ENCODE measurements around the gene ASF1B. TPM values are rescaled to one million over a fixed set of nuclear protein-coding genes. Genes with fewer than 3 reads are reported as not detected.

Gene ASF1B
- total and polyA plus RNA-seq, 4 experiments from 2014 or later = 1.8 to 3.0 (median 2.6) TPM

GRCh38 chr19:14116918-14117578 lies 19.3 kb downstream of the ASF1B start:
- H3K36me3 Mint-ChIP-seq = peaks cover 0 to 7% of the 10 kb centered on the region in 2 donors
- Histone ChIP-seq H3K4me3 (ENCODE audit: low read length in 2 of 2) (peak overlapping the region; percentile 30 to 57), H3K36me3 (ENCODE audit: insufficient read depth, low read length) (no peaks in the 10 kb centered on the region), H3K27ac (ENCODE audit: low read depth, low read length) (peak overlapping the region; percentile 44), H3K4me1 (ENCODE audit: insufficient read depth, low read length) (peaks cover 46% of the 10 kb centered on the region), H3K27me3 (ENCODE audit: insufficient read depth, low read length) (no peaks in the 10 kb centered on the region), H3K9me3 (ENCODE audit: control insufficient read depth in 1 of 2, low read length in 2 of 2) (no peaks in the 10 kb centered on the region)
- DNase-seq = peak in 2 of 5 donors; percentile 14 to 51
- CTCF ChIA-PET (ENCODE audit: partially characterized antibody) = interaction anchor here (1.0 kb wide), 1 partner anchor 20 kb away, joined by 3 read pairs; the partner anchor contains the start of gene ASF1B
- peaks cover 0 to 2% (median 0%) of the 10 kb centered on the region in 8 donors for H3K9me3 Mint-ChIP-seq
- intact Hi-C loops (cut with micrococcal nuclease) = loop anchor here (1.0 to 2.0 kb wide), 3 partner anchors 27 to 236 kb away; partner anchors contain the start of gene SAMD1
- H3K27ac Mint-ChIP-seq = peak overlapping the region; percentile 69 to 89 (median 88)
- no peaks in the 10 kb centered on the region for H3K27me3 Mint-ChIP-seq
- POLR2A ChIA-PET (ENCODE audit: partially characterized antibody) = interaction anchor here (0.6 to 4.8 kb wide), 20 partner anchors 14 to 330 kb away, joined by 3 to 40 read pairs (median 3); partner anchors contain the start of genes ADGRE5, ASF1B, IL27RA and MISP3
- peak overlapping the region; percentile 88 to 97 (median 91) for H3K4me3 Mint-ChIP-seq
- peaks cover 23 to 55% (median 39%) of the 10 kb centered on the region in 4 donors for H3K4me1 Mint-ChIP-seq

- Histone ChIP-seq H3K36me3 (ENCODE audit: insufficient read depth, low read length) (no peaks in the 10 kb centered on the region), H3K4me1 (ENCODE audit: insufficient read depth, low read length) (peaks cover 50% of the 10 kb centered on the region), H3K27me3 (ENCODE audit: insufficient read depth, low read length) (no peaks in the 10 kb centered on the region), H3K9me3 (ENCODE audit: control insufficient read depth in 1 of 2, low read length in 2 of 2) (no peaks in the 10 kb centered on the region), H3K4me3 (ENCODE audit: low read length in 2 of 2) (peak overlapping the region; percentile 30 to 57), H3K27ac (ENCODE audit: low read depth, low read length) (peak overlapping the region; percentile 8)
- Mint-ChIP-seq H3K27ac (peak overlapping the region; percentile 69 to 89 (median 88)), H3K36me3 (peaks cover 0 to 7% of the 10 kb centered on the region in 2 donors), H3K27me3 (no peaks in the 10 kb centered on the region), H3K9me3 (peaks cover 0 to 2% (median 0%) of the 10 kb centered on the region in 8 donors), H3K4me1 (peaks cover 23 to 59% (median 41%) of the 10 kb centered on the region in 4 donors), H3K4me3 (peak overlapping the region; percentile 88 to 97 (median 91))
- intact Hi-C loops (cut with micrococcal nuclease) = loop anchor here (2.0 kb wide), 1 partner anchor 236 kb away; no protein-coding TSS in a partner anchor
- no peak for DNase-seq
- ChIA-PET POLR2A (ENCODE audit: partially characterized antibody) (interaction anchor here (0.6 to 4.8 kb wide), 8 partner anchors 20 to 961 kb away, joined by 3 to 40 read pairs (median 4); partner anchors contain the start of gene ASF1B), CTCF (ENCODE audit: partially characterized antibody) (interaction anchor here (0.8 to 2.7 kb wide), 5 partner anchors 20 to 237 kb away, joined by 3 to 9 read pairs (median 7); partner anchors contain the start of gene ASF1B)
Measured at GRCh38 chr19:14116525-14116917, 19.9 kb downstream of the ASF1B start.

GRCh38 chr19:14115756-14116155 lies 20.6 kb downstream of the ASF1B start:
- H3K27me3 Mint-ChIP-seq = no peaks in the 10 kb centered on the region
- H3K4me3 ChIP-seq (ENCODE audit: low read length in 2 of 2) = no peak overlapping the region
- no peaks in the 10 kb centered on the region for H3K27me3 ChIP-seq (ENCODE audit: insufficient read depth, low read length)
- H3K9me3 ChIP-seq (ENCODE audit: control insufficient read depth in 1 of 2, low read length in 2 of 2) = no peaks in the 10 kb centered on the region
- peaks cover 50% of the 10 kb centered on the region for H3K4me1 ChIP-seq (ENCODE audit: insufficient read depth, low read length)
- peak overlapping the region in 6 of 7 donors; percentile 19 to 89 (median 63) for H3K27ac Mint-ChIP-seq
- peaks cover 0 to 2% (median 0%) of the 10 kb centered on the region in 8 donors for H3K9me3 Mint-ChIP-seq
- peak overlapping the region; percentile 24 to 97 (median 90) for H3K4me3 Mint-ChIP-seq
- intact Hi-C loops (cut with micrococcal nuclease) = loop anchor here (2.0 kb wide), 2 partner anchors 43 to 235 kb away; partner anchors contain the start of gene MISP3
- ChIA-PET POLR2A (ENCODE audit: partially characterized antibody) (interaction anchor here (1.0 to 4.8 kb wide), 5 partner anchors 21 to 960 kb away, joined by 3 to 40 read pairs (median 5); partner anchors contain the start of gene ASF1B), CTCF (ENCODE audit: partially characterized antibody) (interaction anchor here (0.5 to 2.7 kb wide), 12 partner anchors 12 to 300 kb away, joined by 3 to 9 read pairs (median 4); partner anchors contain the start of gene ASF1B)
- no peaks in the 10 kb centered on the region for H3K36me3 ChIP-seq (ENCODE audit: insufficient read depth, low read length)
- DNase-seq = no peak
- H3K27ac ChIP-seq (ENCODE audit: low read depth, low read length) = no peak overlapping the region
- H3K4me1 Mint-ChIP-seq = peaks cover 23 to 61% (median 43%) of the 10 kb centered on the region in 4 donors
- peaks cover 0 to 7% of the 10 kb centered on the region in 2 donors for H3K36me3 Mint-ChIP-seq

- POLR2A ChIA-PET (ENCODE audit: partially characterized antibody) = interaction anchor here (0.6 to 4.8 kb wide), 5 partner anchors 22 to 837 kb away, joined by 3 to 40 read pairs (median 4); partner anchors contain the start of genes ASF1B and DNAJB1
- intact Hi-C loops (cut with micrococcal nuclease) = loop anchor here (2.0 kb wide), 1 partner anchor 42 kb away; the partner anchor contains the start of gene MISP3
- peak overlapping the region in 4 of 7 donors; percentile 59 to 86 (median 66) for H3K27ac Mint-ChIP-seq
Measured at GRCh38 chr19:14114854-14115253, 21.5 kb downstream of the ASF1B start.

GRCh38 chr19:14114439-14114838 lies 21.9 kb downstream of the ASF1B start:
- no peak overlapping the region for H3K4me3 ChIP-seq (ENCODE audit: low read length in 2 of 2)
- intact Hi-C loops (cut with micrococcal nuclease) = loop anchor here (2.0 kb wide), 1 partner anchor 42 kb away; the partner anchor contains the start of gene MISP3
- CTCF ChIA-PET (ENCODE audit: partially characterized antibody) = interaction anchor here (0.8 to 2.7 kb wide), 14 partner anchors 10 to 235 kb away, joined by 3 to 9 read pairs (median 4); partner anchors contain the start of gene ASF1B
- peaks cover 50% of the 10 kb centered on the region for H3K4me1 ChIP-seq (ENCODE audit: insufficient read depth, low read length)
- POLR2A ChIA-PET (ENCODE audit: partially characterized antibody) = interaction anchor here (0.7 to 1.5 kb wide), 4 partner anchors 23 to 404 kb away, joined by 3 to 9 read pairs (median 4); partner anchors contain the start of gene DNAJB1
- no peaks in the 10 kb centered on the region for H3K36me3 ChIP-seq (ENCODE audit: insufficient read depth, low read length)
- no peaks in the 10 kb centered on the region for H3K27me3 ChIP-seq (ENCODE audit: insufficient read depth, low read length)
- peaks cover 0 to 2% (median 0%) of the 10 kb centered on the region in 8 donors for H3K9me3 Mint-ChIP-seq
- peak overlapping the region in 1 of 8 donors; percentile 49 for H3K4me3 Mint-ChIP-seq
- no peaks in the 10 kb centered on the region for H3K9me3 ChIP-seq (ENCODE audit: control insufficient read depth in 1 of 2, low read length in 2 of 2)
- no peak overlapping the region for H3K27ac ChIP-seq (ENCODE audit: low read depth, low read length)
- H3K36me3 Mint-ChIP-seq = peaks cover 0 to 7% of the 10 kb centered on the region in 2 donors
- peak overlapping the region in 2 of 7 donors; percentile 59 to 86 for H3K27ac Mint-ChIP-seq
- peaks cover 23 to 64% (median 44%) of the 10 kb centered on the region in 4 donors for H3K4me1 Mint-ChIP-seq
- DNase-seq = no peak
- no peaks in the 10 kb centered on the region for H3K27me3 Mint-ChIP-seq

More at GRCh38 chr19:14114854-14115253, 21.5 kb downstream of the ASF1B start:
- Histone ChIP-seq H3K4me1 (ENCODE audit: insufficient read depth, low read length) (peaks cover 50% of the 10 kb centered on the region), H3K36me3 (ENCODE audit: insufficient read depth, low read length) (no peaks in the 10 kb centered on the region), H3K4me3 (ENCODE audit: low read length in 2 of 2) (no peak overlapping the region), H3K9me3 (ENCODE audit: control insufficient read depth in 1 of 2, low read length in 2 of 2) (no peaks in the 10 kb centered on the region), H3K27me3 (ENCODE audit: insufficient read depth, low read length) (no peaks in the 10 kb centered on the region), H3K27ac (ENCODE audit: low read depth, low read length) (no peak overlapping the region)
- CTCF ChIA-PET (ENCODE audit: partially characterized antibody) = interaction anchor here (0.8 to 2.7 kb wide), 15 partner anchors 9 to 236 kb away, joined by 3 to 9 read pairs (median 4); partner anchors contain the start of gene ASF1B
- H3K4me1 Mint-ChIP-seq = peaks cover 23 to 64% (median 44%) of the 10 kb centered on the region in 4 donors
- no peaks in the 10 kb centered on the region for H3K27me3 Mint-ChIP-seq
- peak overlapping the region in 5 of 8 donors; percentile 17 to 57 (median 41) for H3K4me3 Mint-ChIP-seq
- peaks cover 0 to 7% of the 10 kb centered on the region in 2 donors for H3K36me3 Mint-ChIP-seq
- peak in 4 of 5 donors; percentile 31 to 42 (median 34) for DNase-seq
- peaks cover 0 to 2% (median 0%) of the 10 kb centered on the region in 8 donors for H3K9me3 Mint-ChIP-seq

GRCh38 chr19:14113762-14114414 lies 22.5 kb downstream of the ASF1B start:
- peak overlapping the region in 3 of 7 donors; percentile 24 to 53 (median 41) for H3K27ac Mint-ChIP-seq
- CTCF ChIA-PET (ENCODE audit: partially characterized antibody) = interaction anchor here (0.8 to 2.7 kb wide), 11 partner anchors 10 to 234 kb away, joined by 3 to 9 read pairs (median 4); partner anchors contain the start of gene ASF1B
- Histone ChIP-seq H3K4me3 (ENCODE audit: low read length in 2 of 2) (no peak overlapping the region), H3K36me3 (ENCODE audit: insufficient read depth, low read length) (no peaks in the 10 kb centered on the region), H3K27me3 (ENCODE audit: insufficient read depth, low read length) (no peaks in the 10 kb centered on the region), H3K4me1 (ENCODE audit: insufficient read depth, low read length) (peaks cover 45% of the 10 kb centered on the region), H3K27ac (ENCODE audit: low read depth, low read length) (no peak overlapping the region), H3K9me3 (ENCODE audit: control insufficient read depth in 1 of 2, low read length in 2 of 2) (no peaks in the 10 kb centered on the region)
- no peaks in the 10 kb centered on the region for H3K27me3 Mint-ChIP-seq
- H3K4me1 Mint-ChIP-seq = peaks cover 21 to 59% (median 41%) of the 10 kb centered on the region in 4 donors
- DNase-seq = peak in 4 of 5 donors; percentile 8 to 53 (median 28)
- intact Hi-C loops (cut with micrococcal nuclease) = loop anchor here (2.0 kb wide), 1 partner anchor 41 kb away; the partner anchor contains the start of gene MISP3
- H3K9me3 Mint-ChIP-seq = peaks cover 0 to 2% (median 0%) of the 10 kb centered on the region in 8 donors
- POLR2A ChIA-PET (ENCODE audit: partially characterized antibody) = interaction anchor here (0.7 to 1.5 kb wide), 4 partner anchors 23 to 404 kb away, joined by 3 to 9 read pairs (median 4); partner anchors contain the start of gene DNAJB1
- H3K36me3 Mint-ChIP-seq = peaks cover 0 to 7% of the 10 kb centered on the region in 2 donors
- H3K4me3 Mint-ChIP-seq = peak overlapping the region in 2 of 8 donors; percentile 39
